Adrenal gland (tissue), 5 donors: Measurements from ENCODE around the gene IFNL3.

Source experiments
- POLR2A ChIP-seq, 2 donors: fragments of 450-650 bp; IDR thresholded peaks; one replicate each; pipeline ENCODE4 v1.6.1; 2017; ENCODE audit warnings: antibody characterized with exemption in 2 of 2, mild to moderate bottlenecking in 2 of 2, moderate library complexity in 1 of 2
- TF ChIP-seq, protein P1 (sequence below), 6 experiments: fragments of 450-650 bp in 4 of 6; fragments of 200-600 bp in 2 of 6; sonication (generic) in 1 of 6; IDR thresholded peaks; 1 replicate in 5 of 6; 2 replicates in 1 of 6; pipeline versions ENCODE4 v1.5.1 to v1.8.0; 2016 to 2021; ENCODE audit warnings: antibody characterized with exemption in 6 of 6, mild to moderate bottlenecking in 2 of 6, moderate library complexity in 1 of 6
- donor health status: DM: no; HTN: no; CAD: no.

GRCh38 chr19:39240421-39240820, 4.4 kb downstream of the IFNL3 start:
- TF ChIP-seq, protein P1, sequence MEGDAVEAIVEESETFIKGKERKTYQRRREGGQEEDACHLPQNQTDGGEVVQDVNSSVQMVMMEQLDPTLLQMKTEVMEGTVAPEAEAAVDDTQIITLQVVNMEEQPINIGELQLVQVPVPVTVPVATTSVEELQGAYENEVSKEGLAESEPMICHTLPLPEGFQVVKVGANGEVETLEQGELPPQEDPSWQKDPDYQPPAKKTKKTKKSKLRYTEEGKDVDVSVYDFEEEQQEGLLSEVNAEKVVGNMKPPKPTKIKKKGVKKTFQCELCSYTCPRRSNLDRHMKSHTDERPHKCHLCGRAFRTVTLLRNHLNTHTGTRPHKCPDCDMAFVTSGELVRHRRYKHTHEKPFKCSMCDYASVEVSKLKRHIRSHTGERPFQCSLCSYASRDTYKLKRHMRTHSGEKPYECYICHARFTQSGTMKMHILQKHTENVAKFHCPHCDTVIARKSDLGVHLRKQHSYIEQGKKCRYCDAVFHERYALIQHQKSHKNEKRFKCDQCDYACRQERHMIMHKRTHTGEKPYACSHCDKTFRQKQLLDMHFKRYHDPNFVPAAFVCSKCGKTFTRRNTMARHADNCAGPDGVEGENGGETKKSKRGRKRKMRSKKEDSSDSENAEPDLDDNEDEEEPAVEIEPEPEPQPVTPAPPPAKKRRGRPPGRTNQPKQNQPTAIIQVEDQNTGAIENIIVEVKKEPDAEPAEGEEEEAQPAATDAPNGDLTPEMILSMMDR (IDR thresholded peaks at IDR 0.05): no peak
- no peak for TF ChIP-seq POLR2A (IDR thresholded peaks at IDR 0.05)
